Stimulated activated CD8-positive, alpha-beta memory T cell treated with anti-CD3 and anti-CD28 coated beads, Interleukin-7, amount 100 ng/mL, for 4 hours (primary cell): ENCODE measurements around the gene TPSB2.
"Not testable (repeated sequence)": the region's sequence is repeated elsewhere in the genome, so short reads cannot be mapped to it uniquely, and the experiment has no call there.

Experiments used
- DNase-seq, 2 donors: peaks; one replicate each; pipeline ENCODE4 v3.0.0-alpha.2; 2020; ENCODE audit warnings: low read depth in 2 of 2

Gene TPSB2

GRCh38 chr16:1230084-1230470 lies at the start of gene TPSB2:
TSS of gene TPSB2 (minus strand) at chr16:1230184. CDS start at chr16:1229951, 233 bp downstream.
- DNase-seq = not testable (repeated sequence)

DNA sequence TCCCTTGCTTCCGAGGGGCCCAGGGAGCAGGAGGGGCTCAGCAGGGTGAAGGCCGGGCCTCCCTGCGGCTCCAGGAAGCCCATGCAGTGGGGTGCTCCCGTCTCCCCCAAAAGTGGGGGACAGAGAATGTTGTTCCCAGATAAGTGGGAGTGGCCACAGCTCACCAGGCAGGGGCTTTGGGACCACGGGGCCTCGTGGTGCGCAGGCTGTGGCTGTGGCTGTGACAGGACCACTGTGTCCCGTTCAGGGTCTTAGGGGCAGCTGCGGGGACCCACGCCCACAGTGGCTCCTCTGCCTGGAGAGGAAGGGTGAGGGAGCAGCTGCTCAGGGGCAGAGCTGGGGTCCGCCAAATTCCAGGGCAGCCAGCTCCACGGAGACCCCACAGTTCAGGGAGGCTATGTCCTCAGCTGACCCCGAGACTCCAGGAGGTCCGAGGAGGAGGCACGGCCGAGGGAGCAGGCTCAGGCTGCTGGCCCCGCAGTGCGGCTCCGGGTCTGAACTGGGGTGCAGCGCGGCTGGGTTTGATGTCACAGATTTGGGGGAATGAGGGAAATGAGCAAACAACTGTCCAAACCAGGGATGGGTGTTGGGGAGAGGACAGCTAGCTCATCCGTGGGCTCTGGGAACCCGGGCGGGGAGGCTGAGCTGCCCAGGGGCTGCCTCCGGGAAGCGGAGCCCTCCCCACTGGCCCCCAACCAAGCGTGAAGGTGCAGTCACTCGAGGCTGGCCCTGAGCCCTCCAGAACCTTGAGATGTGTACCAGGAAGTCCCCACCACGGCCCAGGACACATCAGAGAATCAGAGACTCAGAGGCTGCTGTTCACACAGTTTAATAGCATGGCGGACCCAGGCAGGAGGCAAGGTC lies 49.3 kb upstream of the TPSB2 start:
- no peak for DNase-seq

- DNase-seq = no peak
Measured at GRCh38 chr16:1278477-1278876, 48.5 kb upstream of the TPSB2 start.

- no peak for DNase-seq
Measured at GRCh38 chr16:1277617-1278282, 47.8 kb upstream of the TPSB2 start.

DNA sequence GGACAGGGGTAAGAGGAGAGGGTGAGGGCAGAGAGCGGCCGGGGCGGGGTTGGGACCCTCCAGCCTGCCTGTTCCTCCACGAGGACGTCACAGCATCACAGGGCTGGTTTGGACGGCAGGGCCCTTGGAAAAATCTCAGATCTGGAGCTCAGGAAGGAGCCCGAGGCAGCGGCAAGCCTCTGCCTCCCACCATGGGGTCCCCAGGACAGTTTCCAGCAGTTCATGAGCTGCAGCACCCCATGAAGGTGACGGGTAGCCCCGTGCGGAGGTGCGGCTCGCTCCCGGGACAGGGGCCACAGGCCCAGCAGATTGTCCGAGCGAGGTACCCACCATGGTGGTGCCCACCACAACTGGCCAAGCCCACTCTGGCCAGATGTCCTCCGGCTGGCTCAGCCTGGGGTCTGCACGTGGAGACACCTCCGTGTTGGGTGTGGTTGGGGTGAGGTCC lies 47.2 kb upstream of the TPSB2 start:
- DNase-seq = no peak

DNA sequence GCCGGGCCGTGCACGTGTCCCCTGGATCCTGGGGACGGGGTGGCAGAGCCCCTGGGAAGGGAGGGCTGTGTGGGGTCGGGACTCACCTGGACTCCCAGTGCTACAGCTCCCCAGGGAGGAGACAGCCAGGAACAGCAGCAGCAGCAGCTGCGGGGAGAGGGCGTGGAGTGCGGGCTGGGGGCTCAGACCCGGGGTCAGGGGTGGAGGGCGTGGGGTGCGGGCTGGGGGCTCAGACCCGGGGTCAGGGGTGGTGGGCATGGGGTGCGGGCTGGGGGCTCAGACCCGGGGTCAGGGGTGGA lies 46.5 kb upstream of the TPSB2 start:
- DNase-seq = no peak

DNA sequence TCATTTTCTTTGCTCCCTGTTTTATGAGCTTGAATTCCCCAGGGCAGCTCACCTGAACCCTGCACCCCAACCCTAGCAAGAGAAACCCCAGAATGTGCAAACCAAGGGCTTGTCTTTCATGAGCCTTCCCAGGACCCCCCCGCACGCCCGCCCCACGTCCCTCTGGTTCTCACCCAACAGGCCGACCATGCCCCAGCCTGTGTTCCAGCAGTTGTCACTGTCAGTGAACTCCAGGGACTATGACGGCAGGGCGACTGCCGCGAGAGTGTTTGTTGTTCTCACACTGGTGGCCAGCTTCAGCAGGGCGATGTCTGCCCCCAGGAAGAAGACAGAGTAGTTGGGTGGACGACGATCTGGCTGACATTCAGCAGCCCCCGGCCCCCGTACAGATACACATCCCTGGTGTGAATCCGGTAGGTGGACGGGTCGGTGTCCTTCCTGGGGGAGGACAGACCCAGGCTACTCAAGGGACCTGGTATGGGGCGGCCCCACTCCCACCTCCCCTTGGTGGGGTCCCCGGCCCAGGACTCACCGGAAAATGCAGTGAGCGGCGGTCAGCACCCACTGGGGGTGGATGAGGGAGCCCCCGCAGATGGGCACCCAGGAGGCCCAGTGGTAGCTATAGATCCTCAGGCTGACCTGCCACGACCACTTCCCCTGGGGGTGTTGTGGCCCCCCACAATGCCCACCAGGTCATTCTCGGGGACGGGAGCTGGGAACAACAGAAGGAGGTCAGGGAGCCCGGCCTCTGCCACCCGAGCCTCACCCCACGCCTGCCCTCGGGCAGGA lies 46.0 kb upstream of the TPSB2 start:
- DNase-seq = no peak

GRCh38 chr16:1274767-1275166 lies 44.8 kb upstream of the TPSB2 start:
- DNase-seq = no peak

DNA sequence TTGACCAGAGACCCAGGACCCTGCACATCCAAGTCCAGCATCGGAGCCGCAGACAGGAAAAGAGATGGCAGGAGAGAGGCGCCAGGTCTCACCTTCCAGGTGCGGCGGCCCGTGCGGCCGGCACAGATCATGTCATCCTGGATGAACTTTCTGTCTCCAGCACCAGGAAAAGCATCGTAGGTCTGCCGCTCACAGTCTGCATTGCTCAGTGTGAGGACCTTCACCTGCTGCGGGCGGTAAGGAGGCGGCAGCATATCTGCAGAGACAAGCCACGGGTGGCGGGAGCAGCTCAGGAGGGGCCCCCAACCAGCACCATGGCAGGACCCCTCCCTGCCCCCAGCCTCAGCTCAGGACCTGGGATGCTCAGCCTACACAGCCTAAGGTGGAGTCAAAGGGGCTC lies 43.8 kb upstream of the TPSB2 start:
- DNase-seq = no peak

DNA sequence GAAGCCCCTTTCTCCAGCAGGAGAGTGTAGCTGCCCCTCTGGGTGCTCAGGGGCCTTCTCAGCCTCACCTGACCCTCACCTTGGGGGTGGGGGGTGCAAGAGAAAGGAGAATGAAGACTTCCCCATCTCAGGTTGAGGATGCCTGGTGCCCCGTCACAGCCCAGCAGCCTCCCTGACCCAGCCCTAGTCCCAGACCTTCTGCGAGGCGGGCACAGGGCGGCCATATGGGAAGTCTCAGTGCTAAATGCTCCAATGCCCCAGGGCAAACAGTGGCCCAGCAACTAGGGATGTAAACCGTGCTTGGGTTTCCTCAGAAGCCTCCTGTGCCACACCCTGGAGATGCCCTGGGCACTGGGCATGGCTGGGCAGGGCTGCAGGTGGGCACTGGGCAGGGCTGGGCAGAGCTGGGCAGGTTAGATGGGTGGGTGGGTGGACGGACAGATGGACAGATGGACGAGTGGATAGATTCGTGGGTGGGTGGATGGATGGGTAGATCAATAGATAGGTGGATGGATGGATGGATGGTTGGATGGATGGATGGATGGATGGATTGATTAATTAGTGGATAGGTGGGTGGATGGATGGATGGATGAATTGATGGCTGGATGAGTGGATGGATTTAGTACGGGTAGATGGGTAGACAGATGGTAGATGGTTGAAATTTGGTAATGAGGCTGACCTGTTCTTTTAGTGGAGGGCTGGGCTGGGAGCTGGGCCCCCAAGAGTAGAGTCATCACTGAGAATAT lies 42.6 kb upstream of the TPSB2 start:
- DNase-seq = no peak

DNA sequence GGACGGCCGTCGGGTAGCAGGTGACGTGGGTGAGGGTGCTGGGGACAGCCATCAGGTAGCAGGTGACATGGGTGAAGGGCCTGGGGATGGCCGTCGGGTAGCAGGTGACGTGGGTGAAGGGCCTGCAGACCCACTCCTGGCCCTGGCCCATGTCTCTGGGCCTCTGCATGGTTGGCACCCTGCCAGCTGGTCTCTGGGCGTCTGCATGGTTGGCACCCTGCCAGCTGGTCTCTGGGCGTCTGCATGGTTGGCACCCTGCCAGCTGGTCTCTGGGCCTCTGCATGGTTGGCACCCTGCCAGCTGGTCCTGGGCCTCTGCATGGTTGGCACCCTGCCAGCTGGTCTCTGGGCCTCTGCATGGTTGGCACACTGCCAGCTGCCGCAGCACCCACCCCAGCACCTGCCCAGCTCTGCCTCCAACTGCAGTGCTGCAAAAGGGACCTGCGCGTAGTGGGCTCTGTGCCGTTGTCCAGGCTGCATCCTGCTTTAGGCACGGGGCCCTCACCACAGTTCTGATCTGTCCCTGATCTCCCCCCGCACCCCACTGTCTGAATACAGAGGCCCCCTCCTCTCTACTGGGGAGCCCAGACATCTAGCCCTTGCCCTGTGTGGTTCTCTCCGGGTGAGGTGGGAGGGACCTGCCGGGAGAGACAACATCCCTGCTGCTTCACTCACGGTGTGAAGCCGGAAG lies 41.9 kb upstream of the TPSB2 start:
- not testable (repeated sequence) for DNase-seq

GRCh38 chr16:1271380-1271723 lies 41.4 kb upstream of the TPSB2 start:
- no peak for DNase-seq

DNA sequence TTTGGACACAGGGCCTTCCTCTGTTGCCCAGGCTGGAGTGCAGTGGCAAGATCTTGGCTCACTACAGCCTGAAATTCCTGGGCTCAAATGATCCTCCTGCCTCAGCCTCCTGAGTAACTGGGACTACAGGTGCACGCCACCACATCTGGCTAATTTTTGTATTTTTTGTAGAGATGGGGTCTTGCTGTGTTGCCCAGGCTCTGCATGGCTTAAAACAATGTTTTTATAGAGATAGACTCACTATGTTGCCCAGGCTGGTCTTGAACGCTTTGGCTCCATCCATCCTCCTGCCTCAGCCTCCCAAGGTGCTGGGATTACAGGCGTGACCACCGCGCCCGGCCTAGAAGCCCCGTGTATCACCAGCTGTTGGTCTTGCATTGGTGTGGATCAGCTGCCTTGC lies 39.4 kb upstream of the TPSB2 start:
- not testable (repeated sequence) for DNase-seq

DNA sequence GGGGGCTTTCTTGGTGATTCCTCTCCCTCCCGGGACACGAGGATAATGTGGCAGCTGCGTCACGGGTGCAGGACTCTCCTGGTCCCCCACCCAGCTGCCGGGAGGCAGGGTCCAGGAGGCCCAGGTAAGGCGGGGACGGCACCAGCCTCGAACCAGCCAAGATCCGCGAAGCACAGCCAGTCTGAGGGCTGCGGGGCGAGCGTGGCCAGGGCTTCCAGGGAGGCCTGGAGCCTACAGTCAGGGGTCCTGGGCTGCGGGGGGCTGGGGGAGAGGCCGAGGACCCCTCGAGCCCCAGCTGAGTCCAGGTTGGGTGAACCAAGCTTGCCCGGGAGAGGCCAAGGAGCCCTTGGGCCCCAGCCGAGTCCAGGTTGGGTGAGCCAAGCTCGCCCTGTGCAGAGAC lies 35.8 kb upstream of the TPSB2 start:
- DNase-seq = no peak

GRCh38 chr16:1265090-1265630 lies 35.2 kb upstream of the TPSB2 start:
- DNase-seq = no peak

DNA sequence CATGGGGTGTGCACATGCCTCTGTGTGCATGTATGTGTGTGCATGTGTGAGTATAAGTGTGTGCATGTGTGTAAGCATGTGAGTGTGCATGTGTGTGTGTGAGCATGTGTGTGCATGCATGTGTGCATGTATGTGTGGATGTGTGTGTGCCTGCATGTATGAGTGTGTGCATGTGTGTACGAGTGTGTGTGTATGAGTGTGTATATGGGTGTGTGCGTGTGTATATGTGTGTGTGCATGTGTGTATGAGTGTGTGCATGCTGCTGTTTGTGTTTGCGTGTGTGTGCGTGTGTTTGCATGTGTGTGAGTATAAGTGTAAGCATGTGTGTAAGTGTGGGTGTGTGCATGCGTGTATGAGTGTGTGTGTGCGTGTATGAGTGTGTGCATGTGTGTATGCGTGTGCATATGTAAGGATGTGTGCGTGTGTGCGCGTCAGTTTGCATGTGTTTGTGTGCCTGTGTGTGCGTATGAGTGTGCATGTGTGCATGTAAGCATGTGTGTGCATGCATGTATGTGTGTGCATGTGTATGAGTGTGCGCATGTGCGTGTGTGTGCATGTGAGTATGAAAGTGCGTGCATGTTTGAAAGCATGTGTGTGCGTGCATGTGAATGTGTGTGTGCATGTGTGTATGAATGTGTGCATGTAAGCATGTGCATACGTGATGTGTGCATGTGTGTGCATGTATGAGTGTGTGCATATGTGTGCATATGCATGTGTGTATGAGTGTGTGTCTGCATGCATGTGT lies 34.5 kb upstream of the TPSB2 start:
- no peak for DNase-seq

GRCh38 chr16:1263591-1264344 lies 33.8 kb upstream of the TPSB2 start:
- DNase-seq = no peak

GRCh38 chr16:1262846-1263221 lies 32.9 kb upstream of the TPSB2 start:
- DNase-seq = no peak

DNA sequence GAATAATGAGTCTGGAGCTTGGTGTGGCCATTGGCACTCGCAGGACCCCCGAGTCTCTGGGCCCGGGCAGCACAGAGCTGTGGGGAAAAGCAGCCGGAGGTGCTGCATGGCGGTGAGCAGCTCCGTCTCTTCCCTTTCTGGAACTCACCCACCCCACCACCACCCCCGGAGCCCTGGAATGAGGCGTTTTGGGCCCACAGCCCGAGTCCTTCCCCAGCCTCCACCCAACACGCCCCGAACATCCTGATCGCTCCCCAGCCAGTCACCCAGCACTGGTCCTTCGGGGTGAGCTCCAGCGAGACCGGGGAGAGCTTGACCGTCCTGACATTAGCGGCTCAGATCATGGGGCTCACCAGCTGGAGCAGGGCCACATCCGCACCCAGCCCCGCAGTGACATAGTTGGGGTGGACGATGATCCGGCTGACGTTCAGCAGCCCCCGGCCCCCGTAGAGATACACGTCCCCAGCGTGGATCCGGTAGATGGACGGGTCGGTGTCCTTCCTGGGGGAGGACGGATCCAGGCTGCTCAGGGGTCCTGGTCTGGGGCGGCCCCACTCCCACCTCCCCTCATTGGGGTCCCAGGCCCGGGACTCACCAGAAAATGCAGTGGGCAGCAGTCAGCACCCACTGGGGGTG lies 32.3 kb upstream of the TPSB2 start:
- DNase-seq = no peak
